C4-2B (cell line): ENCODE data around the gene C19orf73.
"Not testable (repeated sequence)": the region's sequence is repeated elsewhere in the genome, so short reads cannot be mapped to it uniquely, and the experiment has no call there.

Experiments
- H3K27ac ChIP-seq: fragments of 450-650 bp; 2 replicates; pipeline ENCODE4 v1.5.1; 2017
- CTCF ChIP-seq: fragments of 450-650 bp; conservative IDR thresholded peaks from 2 replicates; pipeline ENCODE4 v1.5.1; 2017; ENCODE audit warnings: mild to moderate bottlenecking
- ZFX ChIP-seq: fragments of 450-650 bp; IDR thresholded peaks from 2 replicates; pipeline ENCODE4 v1.6.1; 2017

C19orf73 gene

GRCh38 chr19:49132974-49133609, 14.1 kb upstream of the C19orf73 start:
- no peak overlapping the region for H3K27ac ChIP-seq
- TF ChIP-seq CTCF (no peak), ZFX (no peak)

- H3K27ac ChIP-seq = no peak overlapping the region
- no peak for TF ChIP-seq ZFX
Measured at GRCh38 chr19:49130325-49130724, 11.4 kb upstream of the C19orf73 start.

DNA sequence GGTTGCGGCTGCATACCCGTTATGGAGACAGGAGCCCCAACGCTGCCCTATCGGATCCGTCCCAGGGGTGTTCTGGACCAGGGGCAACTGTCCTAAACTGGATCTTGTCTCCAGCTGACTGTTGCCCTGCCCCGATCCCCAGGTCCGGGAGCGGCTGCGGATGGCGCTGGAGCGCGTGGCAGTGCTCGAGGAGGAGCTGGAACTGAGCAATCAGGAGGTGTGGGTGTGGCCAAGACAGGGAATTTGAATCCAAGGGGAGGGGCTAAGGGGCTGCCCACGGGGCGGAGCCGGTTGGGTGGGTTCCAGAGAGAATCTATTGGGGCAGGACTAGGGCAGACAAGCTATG, 10.3 kb upstream of the C19orf73 start:
- no peak for TF ChIP-seq CTCF
- TF ChIP-seq ZFX = no peak
- H3K27ac ChIP-seq = peak overlapping the region; percentile 60

DNA sequence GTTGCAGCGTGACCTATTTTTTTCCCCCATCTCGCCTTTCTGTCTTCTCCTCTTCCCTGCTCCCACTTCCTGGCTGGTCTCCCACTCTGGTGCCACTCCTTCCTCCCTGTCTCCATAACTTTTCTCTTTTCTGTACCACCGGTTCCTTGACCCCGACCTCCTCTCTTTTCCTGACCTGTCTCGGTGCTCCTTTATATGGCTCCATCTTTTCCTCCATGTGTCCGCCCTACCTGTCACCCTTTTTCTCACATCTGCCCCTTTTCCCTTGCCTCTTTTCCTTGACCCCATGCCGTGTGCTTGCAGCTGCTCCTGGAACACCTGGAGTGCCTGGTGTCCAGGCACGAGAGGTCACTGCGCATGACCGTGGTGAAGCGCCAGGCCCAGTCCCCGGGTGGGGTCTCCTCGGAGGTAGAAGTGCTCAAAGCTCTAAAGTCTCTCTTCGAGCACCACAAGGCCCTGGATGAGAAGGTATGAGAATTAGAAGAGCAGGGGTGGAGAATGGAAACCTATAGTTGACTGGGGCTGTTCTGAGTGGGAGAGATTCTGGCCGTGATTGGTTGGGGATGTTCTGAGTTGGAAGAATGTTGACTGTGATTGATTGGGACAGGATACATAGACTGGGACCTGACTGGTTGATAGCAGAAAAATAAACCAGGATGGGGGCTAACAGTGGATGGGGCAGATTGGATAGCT, 9.7 kb upstream of the C19orf73 start:
- TF ChIP-seq ZFX (no peak), CTCF (no peak)
- peak overlapping the region; percentile 60 for H3K27ac ChIP-seq

GRCh38 chr19:49127674-49128544, 9.0 kb upstream of the C19orf73 start:
- TF ChIP-seq ZFX (no peak), CTCF (no peak)
- H3K27ac ChIP-seq = peak overlapping the region; percentile 60

- peak overlapping the region; percentile 60 for H3K27ac ChIP-seq
Measured at GRCh38 chr19:49127225-49127624, 8.3 kb upstream of the C19orf73 start.

DNA sequence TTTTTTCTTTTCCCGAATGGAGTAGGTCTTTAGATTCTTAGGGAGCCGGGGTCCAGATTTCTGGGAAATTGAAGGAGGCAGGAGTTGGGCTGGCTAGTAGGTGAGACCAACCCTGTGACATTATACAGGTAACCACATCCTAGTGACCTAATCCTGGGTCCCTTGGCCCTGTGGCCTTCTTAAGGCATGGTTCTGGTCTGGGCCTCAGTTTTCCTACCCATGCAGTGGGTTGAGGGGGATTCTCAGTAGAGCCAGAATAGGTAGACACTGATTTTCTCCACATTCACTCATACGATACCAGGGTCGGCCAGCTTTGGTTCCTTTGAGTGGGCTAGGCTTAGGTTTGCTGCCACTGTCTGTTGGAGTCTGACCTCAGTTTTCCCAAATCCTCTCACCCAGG, 7.6 kb upstream of the C19orf73 start:
- H3K27ac ChIP-seq = no peak overlapping the region
- TF ChIP-seq ZFX (no peak), CTCF (no peak)

- H3K27ac ChIP-seq = peak overlapping the region; percentile 52
- TF ChIP-seq ZFX (no peak), CTCF (no peak)
Measured at GRCh38 chr19:49125025-49125731, 6.2 kb upstream of the C19orf73 start.

- H3K27ac ChIP-seq = not testable (repeated sequence)
Measured at GRCh38 chr19:49123285-49123684, 4.3 kb upstream of the C19orf73 start.

DNA sequence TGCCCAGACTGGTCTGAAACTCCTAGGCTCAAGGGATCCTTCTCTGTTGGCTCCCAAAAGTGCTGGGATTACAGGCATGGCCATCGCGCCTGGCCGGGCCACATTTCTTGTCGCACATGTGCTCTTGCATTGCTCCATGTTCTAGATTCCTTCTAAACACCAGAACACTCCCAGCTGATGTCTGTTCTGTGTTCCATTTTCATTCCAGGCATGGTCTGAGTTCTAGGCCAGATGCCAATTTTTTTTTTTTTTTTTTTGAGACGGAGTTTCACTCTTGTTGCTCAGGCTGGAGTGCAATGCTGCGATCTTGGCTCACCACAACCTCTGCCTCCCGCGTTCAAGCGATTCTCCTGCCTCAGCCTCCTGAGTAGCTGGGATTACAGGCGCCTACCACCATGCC, 2.9 kb upstream of the C19orf73 start:
- H3K27ac ChIP-seq = not testable (repeated sequence)
